ENCODE measurements around the gene SUSD1. TPM values are rescaled to one million over a fixed set of nuclear protein-coding genes. Genes with fewer than 3 reads are reported as not detected.

The SUSD1 gene
- total RNA-seq, 3 donors from 2014 or later: 18.8 to 43.8 (median 19.5) TPM

DNA sequence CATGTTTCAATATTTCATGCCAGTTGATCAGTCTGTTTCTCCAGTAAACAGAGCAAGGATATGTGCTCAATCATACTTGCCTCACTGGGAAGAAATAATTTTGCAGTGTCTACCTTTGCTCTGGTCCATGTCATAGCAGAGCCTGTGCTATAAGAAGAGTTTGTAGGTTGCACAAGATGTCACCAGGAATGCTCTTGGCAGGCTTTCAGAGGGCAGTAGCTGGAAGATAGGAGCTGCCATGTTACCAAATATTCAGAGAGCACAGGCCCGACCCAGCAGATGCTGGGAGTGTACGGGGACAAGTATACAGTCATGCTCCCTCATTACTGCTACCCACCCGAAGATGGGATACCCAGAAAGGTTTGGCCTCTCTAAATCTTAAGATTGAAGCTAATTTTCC is 175.8 kb downstream of the SUSD1 start:
- H3K4me3 ChIP-seq: no peak overlapping the region
- intact Hi-C loops (cut with DNase I, micrococcal nuclease): no loop called here
- ATAC-seq: no peak
- DNase-seq: no peak
- TF ChIP-seq, protein P1, sequence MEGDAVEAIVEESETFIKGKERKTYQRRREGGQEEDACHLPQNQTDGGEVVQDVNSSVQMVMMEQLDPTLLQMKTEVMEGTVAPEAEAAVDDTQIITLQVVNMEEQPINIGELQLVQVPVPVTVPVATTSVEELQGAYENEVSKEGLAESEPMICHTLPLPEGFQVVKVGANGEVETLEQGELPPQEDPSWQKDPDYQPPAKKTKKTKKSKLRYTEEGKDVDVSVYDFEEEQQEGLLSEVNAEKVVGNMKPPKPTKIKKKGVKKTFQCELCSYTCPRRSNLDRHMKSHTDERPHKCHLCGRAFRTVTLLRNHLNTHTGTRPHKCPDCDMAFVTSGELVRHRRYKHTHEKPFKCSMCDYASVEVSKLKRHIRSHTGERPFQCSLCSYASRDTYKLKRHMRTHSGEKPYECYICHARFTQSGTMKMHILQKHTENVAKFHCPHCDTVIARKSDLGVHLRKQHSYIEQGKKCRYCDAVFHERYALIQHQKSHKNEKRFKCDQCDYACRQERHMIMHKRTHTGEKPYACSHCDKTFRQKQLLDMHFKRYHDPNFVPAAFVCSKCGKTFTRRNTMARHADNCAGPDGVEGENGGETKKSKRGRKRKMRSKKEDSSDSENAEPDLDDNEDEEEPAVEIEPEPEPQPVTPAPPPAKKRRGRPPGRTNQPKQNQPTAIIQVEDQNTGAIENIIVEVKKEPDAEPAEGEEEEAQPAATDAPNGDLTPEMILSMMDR (IDR thresholded peaks at IDR 0.05): no peak
- H3K9me3 ChIP-seq: no peaks in the 10 kb centered on the region
- peaks cover 3% of the 10 kb centered on the region for H3K4me1 ChIP-seq (ENCODE audit: low read depth)
- no peaks in the 10 kb centered on the region for H3K36me3 ChIP-seq (ENCODE audit: low read depth)

DNA sequence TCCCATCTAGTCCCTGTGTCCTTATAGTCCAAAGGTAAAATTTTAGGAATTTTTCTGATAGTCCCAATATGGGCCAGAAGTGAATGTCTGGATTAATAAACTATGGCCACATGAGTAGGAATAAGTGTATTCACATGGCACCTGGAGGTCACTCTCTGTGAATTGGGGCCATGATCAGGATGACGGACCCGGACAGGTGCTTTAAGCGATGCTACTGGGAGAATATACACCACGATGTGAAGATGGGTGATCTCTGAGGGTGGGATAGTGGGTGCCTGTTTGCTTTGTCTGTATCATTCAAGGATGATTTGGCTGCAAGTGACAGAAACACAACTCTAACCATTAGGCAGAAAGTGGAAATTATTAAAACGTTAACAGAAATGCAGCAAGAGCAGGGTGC is 177.3 kb downstream of the SUSD1 start:
- no peaks in the 10 kb centered on the region for H3K9me3 ChIP-seq
- TF ChIP-seq, protein P1 (IDR thresholded peaks at IDR 0.05): no peak
- intact Hi-C loops (cut with DNase I, micrococcal nuclease): no loop called here
- H3K4me1 ChIP-seq (ENCODE audit: low read depth): peaks cover 3% of the 10 kb centered on the region
- DNase-seq (no peak), ATAC-seq (no peak)
- H3K4me3 ChIP-seq: no peak overlapping the region
- no peaks in the 10 kb centered on the region for H3K36me3 ChIP-seq (ENCODE audit: low read depth)

DNA sequence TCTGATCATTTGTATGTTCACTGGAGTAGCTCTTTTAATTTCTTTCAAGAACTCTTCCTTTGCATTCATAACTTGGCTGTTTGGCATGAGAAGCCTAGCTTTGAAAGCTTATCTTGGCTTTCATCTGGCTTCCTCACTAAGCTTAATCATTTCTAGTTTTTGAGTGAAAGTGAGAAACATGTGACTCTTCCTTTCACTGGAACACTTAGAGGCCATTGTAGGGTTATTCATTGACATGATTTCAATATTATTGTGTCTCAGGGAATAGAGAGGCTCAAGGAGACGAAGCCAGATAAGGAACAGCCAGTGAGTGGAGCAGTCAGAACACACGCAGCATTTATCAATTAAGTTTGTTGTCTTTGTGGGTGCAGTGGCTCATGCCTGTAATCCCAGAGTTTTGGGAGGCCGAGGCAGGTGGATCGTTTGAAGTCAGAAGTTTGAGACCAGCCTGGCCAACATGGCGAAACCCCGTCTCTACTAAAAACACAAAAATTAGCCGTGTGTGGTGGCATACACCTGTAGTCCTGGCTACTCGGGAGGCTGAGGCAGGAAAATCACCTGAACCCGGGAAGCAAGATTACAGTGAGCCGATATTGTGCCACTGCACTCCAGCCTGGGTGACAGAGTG is 180.2 kb downstream of the SUSD1 start:
- peak; percentile 92 for ATAC-seq
- Histone ChIP-seq H3K9me3 (no peaks in the 10 kb centered on the region), H3K4me3 (no peak overlapping the region), H3K36me3 (ENCODE audit: low read depth) (no peaks in the 10 kb centered on the region), H3K4me1 (ENCODE audit: low read depth) (peaks cover 3% of the 10 kb centered on the region)
- intact Hi-C loops (cut with DNase I, micrococcal nuclease): no loop called here
- TF ChIP-seq, protein P1 (IDR thresholded peaks at IDR 0.05): no peak
- DNase-seq: no peak

DNA sequence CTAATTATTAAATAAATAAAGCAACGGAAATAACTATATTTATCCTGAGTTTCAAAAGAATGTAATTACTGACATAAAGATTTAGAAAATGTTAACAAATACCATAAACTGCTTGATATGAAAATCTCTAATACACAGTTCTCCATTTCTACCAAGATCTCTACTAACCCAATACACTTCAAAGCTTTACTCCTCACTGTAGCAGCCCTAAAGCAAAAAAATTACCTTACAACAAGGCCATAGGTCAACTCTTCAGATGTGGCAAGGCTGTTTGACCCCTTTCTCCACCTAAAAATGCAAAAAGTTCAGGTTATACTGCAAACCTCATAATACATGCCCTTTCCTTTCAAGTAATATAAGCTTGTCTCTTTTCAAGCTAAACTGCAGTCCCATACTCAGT is 181.8 kb downstream of the SUSD1 start:
- ATAC-seq: no peak
- intact Hi-C loops (cut with DNase I, micrococcal nuclease): no loop called here
- no peak for DNase-seq
- H3K9me3 ChIP-seq: no peaks in the 10 kb centered on the region
- no peak overlapping the region for H3K4me3 ChIP-seq
- no peaks in the 10 kb centered on the region for H3K36me3 ChIP-seq (ENCODE audit: low read depth)
- peaks cover 3% of the 10 kb centered on the region for H3K4me1 ChIP-seq (ENCODE audit: low read depth)
- TF ChIP-seq, protein P1 (IDR thresholded peaks at IDR 0.05): no peak

DNA sequence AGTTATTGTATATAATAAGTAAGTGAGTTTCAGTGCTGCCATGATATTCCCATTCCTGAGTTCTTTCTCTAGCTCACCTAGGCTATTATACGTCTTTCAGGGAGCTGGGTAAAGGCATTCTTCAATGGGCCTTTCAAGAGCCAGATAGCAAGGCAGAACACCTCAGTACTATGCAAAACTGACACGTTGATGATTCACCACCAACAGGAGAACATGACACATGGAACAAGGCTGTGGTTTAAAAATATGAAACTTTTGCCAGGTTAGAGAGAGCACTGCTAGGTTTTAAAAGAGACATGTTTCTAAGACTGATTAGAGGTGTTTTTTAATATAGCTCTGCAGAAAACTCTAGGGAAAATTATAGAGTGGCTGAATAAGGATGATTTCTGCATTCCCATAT is 182.6 kb downstream of the SUSD1 start:
- peak; percentile 55 for ATAC-seq
- Histone ChIP-seq H3K36me3 (ENCODE audit: low read depth) (no peaks in the 10 kb centered on the region), H3K4me3 (no peak overlapping the region), H3K4me1 (ENCODE audit: low read depth) (peaks cover 3% of the 10 kb centered on the region), H3K9me3 (no peaks in the 10 kb centered on the region)
- intact Hi-C loops (cut with DNase I, micrococcal nuclease): no loop called here
- DNase-seq: no peak
- TF ChIP-seq, protein P1 (IDR thresholded peaks at IDR 0.05): no peak

DNA sequence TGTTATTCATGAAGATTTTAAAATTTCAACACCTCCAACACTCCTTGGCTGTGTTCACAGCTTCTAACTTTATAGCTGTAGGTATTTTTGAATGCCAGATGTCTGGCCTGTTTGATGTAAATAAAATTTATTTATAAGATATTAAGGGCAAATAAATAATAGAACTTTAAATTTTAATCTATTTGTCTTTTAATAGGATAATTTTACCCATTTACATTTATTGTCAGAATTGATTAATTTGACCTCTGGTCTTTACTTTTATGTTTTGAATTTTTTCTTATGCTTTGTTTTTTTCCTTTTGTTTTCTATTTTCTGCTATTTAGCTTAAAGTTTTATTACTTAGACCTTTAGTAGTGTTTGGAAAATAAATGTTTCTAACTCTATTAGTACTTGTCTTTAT is 183.9 kb downstream of the SUSD1 start:
- Histone ChIP-seq H3K4me3 (no peak overlapping the region), H3K4me1 (ENCODE audit: low read depth) (peaks cover 3% of the 10 kb centered on the region), H3K9me3 (no peaks in the 10 kb centered on the region), H3K36me3 (ENCODE audit: low read depth) (no peaks in the 10 kb centered on the region)
- intact Hi-C loops (cut with DNase I, micrococcal nuclease): no loop called here
- ATAC-seq: no peak
- DNase-seq: no peak
- TF ChIP-seq, protein P1 (IDR thresholded peaks at IDR 0.05): no peak

Data from mucosa of descending colon (tissue), 3 donors.